IPS-18c (cell line): ENCODE measurements around the gene ZNF764.
A peak's percentile ranks its signal among the peaks of the same experiment; 100 is the strongest.
"Not testable (repeated sequence)": the region's sequence is repeated elsewhere in the genome, so short reads cannot be mapped to it uniquely, and the experiment has no call there.

Experiments used
- H3K4me3 ChIP-seq: 2 replicates; pipeline ENCODE4 v1.7.0; 2013; ENCODE audit warnings: low read depth, mild to moderate bottlenecking, low read length, moderate library complexity; ENCODE audit not compliant: insufficient read depth
- H3K9me3 ChIP-seq: one replicate; pipeline ENCODE4 v1.6.1; 2013; ENCODE audit warnings: mild to moderate bottlenecking, low read length, moderate library complexity; ENCODE audit not compliant: control insufficient read depth, insufficient read depth

ZNF764 gene

GRCh38 chr16:30557957-30558788 lies at the start of gene ZNF764:
TSS of gene ZNF764 (minus strand) at chr16:30558374. CDS start at chr16:30558182, 192 bp downstream.
- no peaks in the 10 kb centered on the region for H3K9me3 ChIP-seq
- peak within 1 kb of the TSS; percentile 87 for H3K4me3 ChIP-seq

GRCh38 chr16:30606004-30606403 lies 47.8 kb upstream of the ZNF764 start:
- H3K4me3 ChIP-seq, result no peak overlapping the region

GRCh38 chr16:30605158-30605557 lies 47.0 kb upstream of the ZNF764 start:
- Histone ChIP-seq H3K4me3 (no peak overlapping the region), H3K9me3 (peaks cover 1% of the 10 kb centered on the region)

More at GRCh38 chr16:30606004-30606403, 47.8 kb upstream of the ZNF764 start:
- H3K9me3 ChIP-seq, result no peaks in the 10 kb centered on the region

GRCh38 chr16:30604316-30604947 lies 46.3 kb upstream of the ZNF764 start:
- Histone ChIP-seq H3K9me3 (peaks cover 2% of the 10 kb centered on the region), H3K4me3 (no peak overlapping the region)

- H3K9me3 ChIP-seq, result peaks cover 2% of the 10 kb centered on the region
- H3K4me3 ChIP-seq, result no peak overlapping the region
Observed at GRCh38 chr16:30603945-30604315, 45.8 kb upstream of the ZNF764 start.

GRCh38 chr16:30602616-30603277 lies 44.6 kb upstream of the ZNF764 start:
- Histone ChIP-seq H3K4me3 (no peak overlapping the region), H3K9me3 (peaks cover 2% of the 10 kb centered on the region)

GRCh38 chr16:30601966-30602365 lies 43.8 kb upstream of the ZNF764 start:
- H3K9me3 ChIP-seq, result peaks cover 2% of the 10 kb centered on the region
- no peak overlapping the region for H3K4me3 ChIP-seq

- Histone ChIP-seq H3K4me3 (no peak overlapping the region), H3K9me3 (peaks cover 4% of the 10 kb centered on the region)
Observed at GRCh38 chr16:30600929-30601328, 42.8 kb upstream of the ZNF764 start.

GRCh38 chr16:30600215-30600614 lies 42.0 kb upstream of the ZNF764 start:
- Histone ChIP-seq H3K9me3 (peaks cover 4% of the 10 kb centered on the region), H3K4me3 (no peak overlapping the region)

- Histone ChIP-seq H3K9me3 (peaks cover 2% of the 10 kb centered on the region), H3K4me3 (no peak overlapping the region)
Observed at GRCh38 chr16:30592871-30593270, 34.7 kb upstream of the ZNF764 start.

- not testable (repeated sequence) for H3K4me3 ChIP-seq
Observed at GRCh38 chr16:30590869-30591268, 32.7 kb upstream of the ZNF764 start.

GRCh38 chr16:30589582-30589981 lies 31.4 kb upstream of the ZNF764 start:
- H3K9me3 ChIP-seq, H3K4me3 ChIP-seq: not testable (repeated sequence)

More at GRCh38 chr16:30590869-30591268, 32.7 kb upstream of the ZNF764 start:
- not testable (repeated sequence) for H3K9me3 ChIP-seq

- H3K9me3 ChIP-seq, result no peaks in the 10 kb centered on the region
Observed at GRCh38 chr16:30588651-30589050, 30.5 kb upstream of the ZNF764 start.

GRCh38 chr16:30585400-30586191 lies 27.4 kb upstream of the ZNF764 start, which contains the start of gene ZNF785:
TSS of gene ZNF785 (minus strand) at chr16:30585697. CDS start at chr16:30585611, 86 bp downstream.
- peak within 1 kb of the TSS; percentile 81 for H3K4me3 ChIP-seq
- H3K9me3 ChIP-seq, result no peaks in the 10 kb centered on the region

More at GRCh38 chr16:30588651-30589050, 30.5 kb upstream of the ZNF764 start:
- no peak overlapping the region for H3K4me3 ChIP-seq

- Histone ChIP-seq H3K4me3 (peak overlapping the region; percentile 81), H3K9me3 (no peaks in the 10 kb centered on the region)
Observed at GRCh38 chr16:30585022-30585399, 26.8 kb upstream of the ZNF764 start.

- H3K4me3 ChIP-seq, result no peak overlapping the region
- no peaks in the 10 kb centered on the region for H3K9me3 ChIP-seq
Observed at GRCh38 chr16:30582611-30583340, 24.6 kb upstream of the ZNF764 start.
